ENCODE measurements around the gene RBMS2. TPM values are rescaled to one million over a fixed set of nuclear protein-coding genes. Genes with fewer than 3 reads are reported as not detected.

Gene RBMS2
- total and polyA plus RNA-seq, 9 of the 15 experiments (the other 6 are each of a cell fraction or from before 2014, with no cell fraction given), result 0.08 to 10.5 (median 0.31) TPM

DNA sequence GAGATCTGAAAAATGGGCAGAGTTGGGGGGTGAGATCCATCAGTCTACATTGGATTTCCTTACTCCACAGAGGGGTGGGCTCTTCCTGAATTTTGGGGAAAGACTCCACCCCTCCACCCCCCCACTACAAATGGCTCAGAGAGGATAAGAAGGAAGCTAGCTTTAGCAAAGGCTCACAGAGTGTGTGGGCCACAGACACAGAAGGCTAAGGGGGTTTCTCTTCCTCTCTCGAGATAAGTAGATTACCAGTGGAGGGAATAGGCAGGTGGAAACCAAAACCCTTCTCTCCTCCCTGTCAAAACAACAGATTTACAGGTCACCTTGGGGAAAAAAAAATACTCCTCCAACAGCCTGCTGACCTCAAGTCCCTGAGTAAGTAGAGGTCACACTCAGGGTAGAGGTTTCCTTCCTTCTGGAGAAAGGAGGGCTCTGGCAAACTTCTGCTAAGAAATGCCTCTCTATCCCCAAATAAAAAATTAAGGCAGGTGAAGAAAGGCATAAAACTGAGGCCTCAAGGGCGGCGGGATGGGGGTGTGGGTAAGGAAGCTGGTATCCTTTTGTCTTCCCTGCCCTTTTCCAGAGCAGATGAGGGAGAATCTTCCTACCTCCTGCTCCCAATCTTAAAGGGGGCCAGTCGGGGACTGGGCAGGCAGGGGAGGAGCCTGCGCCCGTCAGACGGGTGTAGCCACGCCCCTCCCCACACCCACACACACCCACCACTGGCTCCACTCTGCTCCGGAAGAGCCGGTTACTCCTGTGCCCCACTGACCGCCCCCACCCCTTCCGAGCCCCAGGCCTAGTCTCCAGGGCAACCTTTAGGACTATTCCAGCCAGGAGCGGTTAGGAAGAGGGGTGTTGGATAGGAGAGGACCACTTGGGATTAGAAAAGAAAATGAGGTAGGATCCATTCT is 110.4 kb downstream of the RBMS2 start (continued):
- TF ChIP-seq, protein P1, sequence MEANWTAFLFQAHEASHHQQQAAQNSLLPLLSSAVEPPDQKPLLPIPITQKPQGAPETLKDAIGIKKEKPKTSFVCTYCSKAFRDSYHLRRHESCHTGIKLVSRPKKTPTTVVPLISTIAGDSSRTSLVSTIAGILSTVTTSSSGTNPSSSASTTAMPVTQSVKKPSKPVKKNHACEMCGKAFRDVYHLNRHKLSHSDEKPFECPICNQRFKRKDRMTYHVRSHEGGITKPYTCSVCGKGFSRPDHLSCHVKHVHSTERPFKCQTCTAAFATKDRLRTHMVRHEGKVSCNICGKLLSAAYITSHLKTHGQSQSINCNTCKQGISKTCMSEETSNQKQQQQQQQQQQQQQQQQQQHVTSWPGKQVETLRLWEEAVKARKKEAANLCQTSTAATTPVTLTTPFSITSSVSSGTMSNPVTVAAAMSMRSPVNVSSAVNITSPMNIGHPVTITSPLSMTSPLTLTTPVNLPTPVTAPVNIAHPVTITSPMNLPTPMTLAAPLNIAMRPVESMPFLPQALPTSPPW (CRISPR knock-in tag; IDR thresholded peaks at IDR 0.05), result peak; percentile 64
- TF ChIP-seq MCM5 (IDR thresholded peaks at IDR 0.05; ENCODE audit: low read depth) (no peak), ZBTB7A (IDR thresholded peaks at IDR 0.05; ENCODE audit: borderline replicate concordance, control insufficient read depth, low read depth, low read length) (peak; percentile 69; the same call in 1 of the 2 replicates), KDM5B (IDR thresholded peaks at IDR 0.05; ENCODE audit: insufficient replicate concordance, low read depth, low read length) (no peak), CEBPG (CRISPR knock-in tag; IDR thresholded peaks at IDR 0.05) (no peak), CEBPG (tag; conservative IDR thresholded peaks at IDR 0.05 in 1 of 2, IDR thresholded peaks at IDR 0.05 in 1 of 2) (0 out of 4 replicates have a peak, but pooled peaks of 1 of the 2 experiments have one; percentile 4), ZNF311 (CRISPR knock-in tag; IDR thresholded peaks at IDR 0.05) (no peak), ZEB2 (IDR thresholded peaks at IDR 0.05) (no peak), NONO (IDR thresholded peaks at IDR 0.05; ENCODE audit: low read depth in 2 of 2, low read length in 1 of 2) (no peak), IRF2 (CRISPR knock-in tag; IDR thresholded peaks at IDR 0.05) (no peak), SMARCB1 (IDR thresholded peaks at IDR 0.05; ENCODE audit: insufficient read length, low read depth) (peak; percentile 30), NR2F6 (CRISPR knock-in tag; IDR thresholded peaks at IDR 0.05) (no peak)
- TF ChIP-seq, protein P2, sequence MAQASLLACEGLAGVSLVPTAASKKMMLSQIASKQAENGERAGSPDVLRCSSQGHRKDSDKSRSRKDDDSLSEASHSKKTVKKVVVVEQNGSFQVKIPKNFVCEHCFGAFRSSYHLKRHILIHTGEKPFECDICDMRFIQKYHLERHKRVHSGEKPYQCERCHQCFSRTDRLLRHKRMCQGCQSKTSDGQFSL (CRISPR knock-in tag; IDR thresholded peaks at IDR 0.05), result peak; percentile 82; the same call in 1 of the 2 replicates
- TF ChIP-seq, protein P2 (tag; IDR thresholded peaks at IDR 0.05), result peak in 1 of 2 experiments; percentile 66; a peak in 2 of 4 replicates
- TF ChIP-seq, protein P3, sequence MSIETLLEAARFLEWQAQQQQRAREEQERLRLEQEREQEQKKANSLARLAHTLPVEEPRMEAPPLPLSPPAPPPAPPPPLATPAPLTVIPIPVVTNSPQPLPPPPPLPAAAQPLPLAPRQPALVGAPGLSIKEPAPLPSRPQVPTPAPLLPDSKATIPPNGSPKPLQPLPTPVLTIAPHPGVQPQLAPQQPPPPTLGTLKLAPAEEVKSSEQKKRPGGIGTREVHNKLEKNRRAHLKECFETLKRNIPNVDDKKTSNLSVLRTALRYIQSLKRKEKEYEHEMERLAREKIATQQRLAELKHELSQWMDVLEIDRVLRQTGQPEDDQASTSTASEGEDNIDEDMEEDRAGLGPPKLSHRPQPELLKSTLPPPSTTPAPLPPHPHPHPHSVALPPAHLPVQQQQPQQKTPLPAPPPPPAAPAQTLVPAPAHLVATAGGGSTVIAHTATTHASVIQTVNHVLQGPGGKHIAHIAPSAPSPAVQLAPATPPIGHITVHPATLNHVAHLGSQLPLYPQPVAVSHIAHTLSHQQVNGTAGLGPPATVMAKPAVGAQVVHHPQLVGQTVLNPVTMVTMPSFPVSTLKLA (conservative IDR thresholded peaks at IDR 0.05), result peak in 1 of 2 experiments; percentile 50; a peak in 1 of 4 replicates
- TF ChIP-seq, protein P4, sequence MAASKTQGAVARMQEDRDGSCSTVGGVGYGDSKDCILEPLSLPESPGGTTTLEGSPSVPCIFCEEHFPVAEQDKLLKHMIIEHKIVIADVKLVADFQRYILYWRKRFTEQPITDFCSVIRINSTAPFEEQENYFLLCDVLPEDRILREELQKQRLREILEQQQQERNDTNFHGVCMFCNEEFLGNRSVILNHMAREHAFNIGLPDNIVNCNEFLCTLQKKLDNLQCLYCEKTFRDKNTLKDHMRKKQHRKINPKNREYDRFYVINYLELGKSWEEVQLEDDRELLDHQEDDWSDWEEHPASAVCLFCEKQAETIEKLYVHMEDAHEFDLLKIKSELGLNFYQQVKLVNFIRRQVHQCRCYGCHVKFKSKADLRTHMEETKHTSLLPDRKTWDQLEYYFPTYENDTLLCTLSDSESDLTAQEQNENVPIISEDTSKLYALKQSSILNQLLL (CRISPR knock-in tag; IDR thresholded peaks at IDR 0.05; ENCODE audit: borderline replicate concordance), result no peak

Measured in K562 (cell line).